Retinal pigment epithelial cell (primary cell): ENCODE data around the gene HS6ST1.

Experiments
- DNase-seq: peaks from one replicate; pipeline ENCODE4 v3.0.0-alpha.2; 2010; ENCODE audit warnings: low read depth
- H3K4me3 ChIP-seq: 2 replicates; pipeline ENCODE4 v1.5.1; 2011; ENCODE audit warnings: mild to moderate bottlenecking, low read length, control low read depth, moderate library complexity
- TF ChIP-seq, protein P1 (sequence below): conservative IDR thresholded peaks from 2 replicates; pipeline ENCODE4 v1.5.1; 2011; ENCODE audit warnings: low read depth, low read length, control low read depth, inconsistent platforms

HS6ST1 gene

DNA sequence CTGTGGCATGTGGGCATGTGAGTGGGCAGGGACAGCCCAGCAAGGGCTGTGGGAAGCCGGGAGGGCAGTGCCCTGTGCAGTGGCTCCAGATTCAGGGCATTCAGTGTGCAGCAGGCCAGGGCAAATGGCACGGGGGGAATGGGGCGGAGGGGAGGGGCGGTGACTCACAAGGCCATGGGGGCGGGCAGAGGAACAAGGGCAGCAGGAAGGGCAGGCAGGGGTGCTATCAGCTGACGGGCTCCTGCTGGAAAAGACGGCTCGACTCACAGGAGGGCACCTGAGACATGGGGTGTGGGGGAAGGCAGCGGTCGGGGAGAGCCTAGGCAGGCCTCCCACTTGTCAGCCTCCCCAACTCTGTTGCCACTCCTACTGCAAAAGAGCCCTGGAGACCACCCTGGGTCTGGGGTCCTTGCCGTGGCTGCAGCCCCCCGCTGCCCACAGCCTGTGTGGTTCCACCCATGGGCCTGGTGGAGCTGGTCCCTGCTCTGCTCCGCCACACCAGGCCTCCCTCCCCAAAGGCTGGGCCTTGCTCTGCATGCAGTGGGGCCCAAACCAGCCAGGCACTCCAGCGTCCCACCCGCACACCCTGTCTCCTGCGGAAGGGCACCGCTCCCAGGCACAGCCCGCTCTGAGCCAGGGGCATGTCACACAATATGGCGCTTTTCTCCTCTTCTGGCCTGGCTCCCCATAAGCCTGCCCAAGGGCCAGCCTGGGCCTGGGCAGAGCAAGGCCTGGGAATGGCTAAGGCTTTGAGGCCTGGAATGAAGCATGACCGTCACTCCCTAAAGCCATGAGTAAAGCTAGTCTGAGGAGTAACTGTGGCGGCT lies 25.9 kb downstream of the HS6ST1 start:
- DNase-seq = no peak
- H3K4me3 ChIP-seq = no peak overlapping the region
- TF ChIP-seq, protein P1, sequence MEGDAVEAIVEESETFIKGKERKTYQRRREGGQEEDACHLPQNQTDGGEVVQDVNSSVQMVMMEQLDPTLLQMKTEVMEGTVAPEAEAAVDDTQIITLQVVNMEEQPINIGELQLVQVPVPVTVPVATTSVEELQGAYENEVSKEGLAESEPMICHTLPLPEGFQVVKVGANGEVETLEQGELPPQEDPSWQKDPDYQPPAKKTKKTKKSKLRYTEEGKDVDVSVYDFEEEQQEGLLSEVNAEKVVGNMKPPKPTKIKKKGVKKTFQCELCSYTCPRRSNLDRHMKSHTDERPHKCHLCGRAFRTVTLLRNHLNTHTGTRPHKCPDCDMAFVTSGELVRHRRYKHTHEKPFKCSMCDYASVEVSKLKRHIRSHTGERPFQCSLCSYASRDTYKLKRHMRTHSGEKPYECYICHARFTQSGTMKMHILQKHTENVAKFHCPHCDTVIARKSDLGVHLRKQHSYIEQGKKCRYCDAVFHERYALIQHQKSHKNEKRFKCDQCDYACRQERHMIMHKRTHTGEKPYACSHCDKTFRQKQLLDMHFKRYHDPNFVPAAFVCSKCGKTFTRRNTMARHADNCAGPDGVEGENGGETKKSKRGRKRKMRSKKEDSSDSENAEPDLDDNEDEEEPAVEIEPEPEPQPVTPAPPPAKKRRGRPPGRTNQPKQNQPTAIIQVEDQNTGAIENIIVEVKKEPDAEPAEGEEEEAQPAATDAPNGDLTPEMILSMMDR = peak; percentile 16

DNA sequence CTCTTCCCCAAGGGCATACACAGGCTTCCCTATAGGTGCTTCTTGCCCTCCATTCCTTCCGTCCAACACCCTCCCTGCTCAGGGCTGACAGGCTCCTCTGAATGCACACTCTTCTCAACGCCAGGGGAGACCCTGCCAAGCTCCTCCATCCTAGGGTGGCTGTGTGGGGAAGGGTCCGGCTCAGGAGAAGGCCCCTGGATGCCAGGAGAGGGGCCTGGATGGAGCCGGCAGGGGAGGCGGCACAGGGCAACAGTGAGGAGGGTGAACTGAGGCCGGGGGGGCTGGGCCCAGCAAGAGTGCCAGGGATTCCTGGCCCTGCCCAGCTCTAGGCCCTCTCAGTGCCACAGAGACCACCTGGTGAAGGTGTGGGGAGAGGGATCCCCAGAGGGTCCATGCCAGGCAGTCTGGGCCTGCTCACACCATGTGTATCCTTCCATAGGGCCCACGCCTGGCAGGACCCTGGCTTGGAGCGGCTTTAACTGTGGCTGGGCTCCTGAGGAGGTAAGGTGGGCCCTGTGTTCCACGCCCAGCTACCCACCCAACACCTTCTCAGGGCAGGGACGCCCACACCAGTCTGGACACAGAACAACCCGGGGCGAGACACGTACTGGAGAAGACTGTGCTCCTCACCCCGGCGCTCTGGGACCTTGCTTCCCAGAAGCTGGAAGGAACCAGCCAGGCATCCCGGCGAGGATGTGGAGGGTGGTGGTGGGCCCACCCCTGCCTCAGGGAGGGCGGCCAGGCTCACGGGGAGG lies 26.6 kb downstream of the HS6ST1 start:
- H3K4me3 ChIP-seq = no peak overlapping the region
- no peak for DNase-seq
- TF ChIP-seq, protein P1 = no peak

DNA sequence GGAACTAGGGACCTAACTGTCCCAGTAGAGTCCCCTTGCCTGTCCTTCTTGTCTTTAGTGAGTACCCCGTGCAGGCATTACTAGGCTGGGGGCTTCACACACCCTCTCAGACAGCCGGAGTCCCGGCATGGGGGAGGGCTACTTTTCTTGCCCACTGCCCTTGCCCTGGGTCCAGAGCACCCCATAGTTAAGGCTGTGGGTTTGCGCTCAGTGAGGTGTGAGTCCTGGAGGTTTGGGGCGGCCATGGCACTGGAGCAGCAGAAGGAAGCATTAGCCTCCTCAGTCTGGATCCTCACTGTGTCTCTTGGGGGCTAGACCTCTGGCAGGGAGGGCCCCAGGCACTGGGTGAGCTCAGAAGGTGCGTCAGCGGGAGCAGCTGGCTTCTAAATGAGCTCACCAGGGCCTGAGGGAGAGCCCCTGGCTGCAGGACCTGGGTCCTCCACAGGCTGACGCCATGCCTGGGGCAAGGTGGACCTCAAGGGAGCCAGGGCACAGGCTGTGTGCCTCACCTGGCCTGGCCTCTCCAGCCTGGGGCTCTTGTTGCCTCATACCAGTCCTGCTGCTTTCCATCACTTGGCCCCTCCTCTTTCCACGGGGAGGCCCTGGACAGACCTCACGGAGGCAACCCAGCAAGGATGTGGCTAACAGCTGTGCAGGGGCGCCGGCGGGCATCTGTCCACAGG lies 27.4 kb downstream of the HS6ST1 start:
- DNase-seq = no peak
- TF ChIP-seq, protein P1 = no peak
- H3K4me3 ChIP-seq = no peak overlapping the region

DNA sequence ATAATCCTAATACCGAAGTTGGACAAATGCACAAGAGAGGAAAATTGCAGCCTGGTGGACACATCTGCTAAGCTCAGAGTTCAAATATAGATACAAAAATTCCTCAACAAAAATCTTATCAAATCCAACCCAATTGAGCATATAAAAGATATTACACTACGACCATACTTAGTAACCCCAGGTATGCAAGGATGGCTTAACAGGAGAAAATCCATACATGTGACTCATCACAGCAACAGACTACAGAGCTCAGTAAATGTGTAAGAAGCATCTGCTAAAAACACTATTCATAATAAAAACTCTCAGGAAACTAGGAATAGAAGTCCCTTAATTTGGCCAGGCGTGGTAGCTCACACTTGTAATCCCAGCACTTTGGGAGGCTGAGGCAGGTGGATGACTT lies 28.3 kb downstream of the HS6ST1 start:
- no peak for DNase-seq
- no peak overlapping the region for H3K4me3 ChIP-seq
- TF ChIP-seq, protein P1 = no peak

DNA sequence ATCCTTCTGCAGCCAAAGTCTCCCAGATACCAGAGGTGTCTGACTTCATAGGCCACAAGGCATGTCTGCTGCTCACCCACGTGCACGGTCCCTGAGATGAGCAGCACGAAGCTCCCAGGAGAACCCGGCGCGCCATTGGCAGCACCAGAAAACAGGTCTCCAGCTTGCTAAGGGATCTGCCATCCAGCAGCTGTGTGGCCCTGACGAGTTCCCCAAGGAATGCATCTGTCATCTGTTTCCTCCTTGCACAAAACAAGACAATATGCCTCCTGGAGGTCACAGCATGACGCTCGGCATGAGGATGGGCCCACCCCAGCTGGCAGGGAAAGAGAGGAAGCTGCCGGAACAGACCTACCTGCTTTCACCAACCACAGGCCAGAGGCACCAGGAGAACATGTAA lies 29.2 kb downstream of the HS6ST1 start:
- H3K4me3 ChIP-seq = no peak overlapping the region
- TF ChIP-seq, protein P1 = no peak
- DNase-seq = no peak

DNA sequence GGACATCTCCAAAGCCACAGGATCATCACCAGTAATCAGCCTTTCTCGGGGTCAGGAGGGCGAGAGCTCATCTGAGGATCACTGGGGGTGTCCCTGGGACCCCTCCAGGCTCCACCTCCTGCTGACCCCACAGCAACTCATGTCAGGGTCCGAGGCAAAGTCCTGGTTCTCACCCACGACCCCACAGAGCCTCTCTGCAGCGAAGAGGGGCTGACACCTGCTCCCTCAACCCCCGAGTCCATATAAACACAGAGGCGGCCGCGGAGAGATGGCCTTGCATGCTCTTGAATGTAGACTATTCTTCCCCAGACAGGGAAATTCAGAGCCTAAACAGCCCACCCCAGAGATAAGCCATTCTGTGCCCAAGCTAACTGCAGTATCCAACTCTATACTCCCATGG lies 29.9 kb downstream of the HS6ST1 start:
- no peak overlapping the region for H3K4me3 ChIP-seq
- TF ChIP-seq, protein P1 = no peak
- DNase-seq = no peak
